Ascending aorta (tissue), 2 donors: ENCODE results near the gene TATDN2. TPM values are rescaled to one million over a fixed set of nuclear protein-coding genes. Genes with fewer than 3 reads are reported as not detected.

Experiments used
- DNase-seq, 2 donors: peaks; one replicate each; pipeline ENCODE4 v3.0.0-alpha.2; 2019; ENCODE audit warnings: low spot score in 2 of 2
- H3K27ac ChIP-seq, 2 donors: fragments of 200-600 bp; sonication (generic); one replicate each; pipeline ENCODE4 v1.5.1; 2016 to 2017; ENCODE audit warnings: mild to moderate bottlenecking in 1 of 2
- H3K27me3 ChIP-seq: fragments of 200-600 bp; sonication (generic); one replicate; pipeline ENCODE4 v1.5.1; 2017
- H3K36me3 ChIP-seq, 2 donors: fragments of 200-600 bp; sonication (generic); one replicate each; pipeline ENCODE4 v1.5.1; 2016
- H3K4me1 ChIP-seq, 2 donors: fragments of 200-600 bp; sonication (generic); one replicate each; pipeline ENCODE4 v1.5.1; 2016 to 2017; ENCODE audit warnings: mild to moderate bottlenecking in 1 of 2
- H3K4me3 ChIP-seq, 2 donors: fragments of 200-600 bp; sonication (generic); one replicate each; pipeline ENCODE4 v1.5.1; 2016 to 2017; ENCODE audit warnings: mild to moderate bottlenecking in 1 of 2
- H3K9me3 ChIP-seq, 2 donors: fragments of 200-600 bp; sonication (generic); one replicate each; pipeline ENCODE4 v1.5.1; 2016
- intact Hi-C: fragments of 100-400 bp; cut with DNase I; formaldehyde crosslinking; loops from one replicate; pipeline ENCODE4 v1.15.1; 2023
- total RNA-seq: library from RNA; depleted of rRNA; stranded (reverse); fragments of >200 nt; gene quantifications from one replicate; pipeline ENCODE4 v1.1.0, GENCODE V29; 2016
- TF ChIP-seq, protein P1 (sequence below), 3 experiments: fragments of 200-600 bp in 2 of 3; fragments of 450-650 bp in 1 of 3; sonication (generic) in 2 of 3; IDR thresholded peaks; one replicate each; pipeline ENCODE4 v1.5.1; 2016 to 2019; ENCODE audit warnings: antibody characterized with exemption in 3 of 3, mild to moderate bottlenecking in 1 of 3, moderate library complexity in 1 of 3

TATDN2 gene
- total RNA-seq, 1 donor from 2014 or later = 29.1 TPM

DNA sequence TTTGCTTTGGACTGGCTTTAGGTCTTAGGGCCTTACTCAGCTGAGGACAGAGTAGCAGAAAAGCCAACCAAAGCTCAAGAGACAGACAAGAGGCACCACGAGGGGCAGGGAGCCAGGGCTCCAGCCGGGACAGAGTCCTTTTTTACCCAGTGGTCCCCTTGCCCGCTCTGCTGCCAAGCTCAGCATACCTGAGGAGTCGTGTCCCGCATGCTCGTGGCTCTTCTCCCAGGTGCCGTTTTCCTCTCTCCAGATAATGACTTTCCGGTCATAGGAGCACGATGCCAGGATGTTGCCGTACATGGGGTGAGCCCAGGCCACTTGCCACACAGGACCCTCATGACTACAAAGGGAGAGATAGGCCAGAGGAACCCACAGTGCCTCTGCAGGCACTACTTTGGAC is 64.1 kb downstream of the TATDN2 start:
- intact Hi-C loops = no loop called here

DNA sequence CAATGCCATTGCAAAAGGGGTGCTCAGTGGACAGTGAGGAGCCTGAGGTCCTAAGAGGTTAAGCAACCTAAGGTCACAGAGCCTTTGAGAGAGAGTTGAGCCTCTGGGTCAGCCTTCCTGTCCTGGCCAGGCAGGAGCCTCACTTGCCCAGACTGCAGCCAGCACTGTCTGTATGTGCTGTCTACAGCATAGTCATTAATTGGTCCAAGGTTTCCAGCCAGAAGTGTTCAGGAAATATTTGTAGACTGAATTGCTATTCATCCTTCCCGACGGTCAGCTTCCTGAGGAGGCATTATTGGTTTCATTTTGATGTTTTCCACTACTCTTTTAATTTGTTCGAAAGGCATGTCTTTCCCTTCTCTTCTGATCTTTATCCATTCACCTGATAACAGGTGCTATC is 64.6 kb downstream of the TATDN2 start:
- H3K4me3 ChIP-seq = no peak overlapping the region
- no peaks in the 10 kb centered on the region for H3K27me3 ChIP-seq
- H3K9me3 ChIP-seq = no peaks in the 10 kb centered on the region
- H3K4me1 ChIP-seq = no peaks in the 10 kb centered on the region
- no peak for DNase-seq
- H3K27ac ChIP-seq = no peak overlapping the region
- intact Hi-C loops = no loop called here
- TF ChIP-seq, protein P1, sequence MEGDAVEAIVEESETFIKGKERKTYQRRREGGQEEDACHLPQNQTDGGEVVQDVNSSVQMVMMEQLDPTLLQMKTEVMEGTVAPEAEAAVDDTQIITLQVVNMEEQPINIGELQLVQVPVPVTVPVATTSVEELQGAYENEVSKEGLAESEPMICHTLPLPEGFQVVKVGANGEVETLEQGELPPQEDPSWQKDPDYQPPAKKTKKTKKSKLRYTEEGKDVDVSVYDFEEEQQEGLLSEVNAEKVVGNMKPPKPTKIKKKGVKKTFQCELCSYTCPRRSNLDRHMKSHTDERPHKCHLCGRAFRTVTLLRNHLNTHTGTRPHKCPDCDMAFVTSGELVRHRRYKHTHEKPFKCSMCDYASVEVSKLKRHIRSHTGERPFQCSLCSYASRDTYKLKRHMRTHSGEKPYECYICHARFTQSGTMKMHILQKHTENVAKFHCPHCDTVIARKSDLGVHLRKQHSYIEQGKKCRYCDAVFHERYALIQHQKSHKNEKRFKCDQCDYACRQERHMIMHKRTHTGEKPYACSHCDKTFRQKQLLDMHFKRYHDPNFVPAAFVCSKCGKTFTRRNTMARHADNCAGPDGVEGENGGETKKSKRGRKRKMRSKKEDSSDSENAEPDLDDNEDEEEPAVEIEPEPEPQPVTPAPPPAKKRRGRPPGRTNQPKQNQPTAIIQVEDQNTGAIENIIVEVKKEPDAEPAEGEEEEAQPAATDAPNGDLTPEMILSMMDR (IDR thresholded peaks at IDR 0.05) = no peak
- H3K36me3 ChIP-seq = peaks cover 77 to 86% of the 10 kb centered on the region in 2 donors

More for the DNA sequence above, 64.1 kb downstream of the TATDN2 start:
- Histone ChIP-seq H3K4me1 (no peaks in the 10 kb centered on the region), H3K27ac (no peak overlapping the region), H3K36me3 (peaks cover 77 to 86% of the 10 kb centered on the region in 2 donors), H3K9me3 (no peaks in the 10 kb centered on the region), H3K4me3 (no peak overlapping the region), H3K27me3 (no peaks in the 10 kb centered on the region)
- no peak for DNase-seq
- TF ChIP-seq, protein P1 (IDR thresholded peaks at IDR 0.05) = no peak

DNA sequence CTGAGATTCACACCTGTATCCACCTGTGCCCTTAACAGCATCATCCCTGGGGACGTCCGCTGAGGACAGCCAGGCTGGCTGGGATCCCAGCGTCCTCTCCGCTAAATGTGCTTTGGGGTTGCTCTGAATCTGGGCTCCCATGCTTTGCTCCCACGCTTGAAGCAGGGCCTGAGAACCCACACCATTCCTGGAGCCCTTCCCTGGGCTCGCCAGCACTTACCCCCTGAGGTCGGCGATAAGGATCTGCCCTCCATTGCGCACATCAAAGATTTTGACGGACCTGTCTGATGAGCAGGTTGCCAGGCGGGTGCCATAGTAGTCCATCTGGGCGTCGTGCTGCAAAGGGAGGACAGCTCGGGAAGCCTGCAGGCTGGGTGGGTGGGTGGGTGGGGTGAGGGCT is 66.8 kb downstream of the TATDN2 start:
- peaks cover 69 to 87% of the 10 kb centered on the region in 2 donors for H3K36me3 ChIP-seq
- intact Hi-C loops = no loop called here

DNA sequence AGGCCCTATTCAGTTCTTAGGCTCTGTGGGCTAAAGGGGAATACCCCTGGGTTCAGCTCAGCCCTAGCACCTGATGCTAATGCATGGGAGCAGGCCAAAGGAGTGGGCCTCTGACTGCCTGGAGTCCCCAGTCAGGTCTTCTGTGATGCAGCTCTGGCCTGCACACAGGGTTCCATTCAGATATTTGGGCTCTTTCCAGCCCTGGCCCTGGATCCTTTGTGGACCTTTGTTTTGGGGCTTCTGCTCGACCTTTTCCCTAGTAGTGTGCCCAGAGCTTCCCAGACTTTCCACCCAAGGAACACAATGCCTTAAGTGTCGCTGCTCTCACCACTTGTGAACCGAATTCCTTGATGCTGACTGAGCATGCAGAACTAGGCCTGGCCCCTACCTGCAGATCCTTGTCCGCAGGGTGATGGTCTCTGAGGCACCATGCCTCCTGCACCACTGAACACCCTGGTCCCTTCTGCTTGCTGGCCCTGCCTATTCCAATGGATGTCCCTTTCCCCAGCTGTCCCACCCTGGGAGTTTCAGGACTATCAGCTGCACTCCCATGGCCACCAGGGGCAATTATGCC is 67.6 kb downstream of the TATDN2 start:
- H3K36me3 ChIP-seq = peaks cover 62 to 81% of the 10 kb centered on the region in 2 donors
- DNase-seq = no peak

More for the DNA sequence above, 66.8 kb downstream of the TATDN2 start:
- no peak for DNase-seq
- Histone ChIP-seq H3K27me3 (no peaks in the 10 kb centered on the region), H3K9me3 (no peaks in the 10 kb centered on the region), H3K4me3 (no peak overlapping the region), H3K27ac (no peak overlapping the region), H3K4me1 (peaks cover 8 to 9% of the 10 kb centered on the region in 2 donors)
- TF ChIP-seq, protein P1 (IDR thresholded peaks at IDR 0.05) = no peak

DNA sequence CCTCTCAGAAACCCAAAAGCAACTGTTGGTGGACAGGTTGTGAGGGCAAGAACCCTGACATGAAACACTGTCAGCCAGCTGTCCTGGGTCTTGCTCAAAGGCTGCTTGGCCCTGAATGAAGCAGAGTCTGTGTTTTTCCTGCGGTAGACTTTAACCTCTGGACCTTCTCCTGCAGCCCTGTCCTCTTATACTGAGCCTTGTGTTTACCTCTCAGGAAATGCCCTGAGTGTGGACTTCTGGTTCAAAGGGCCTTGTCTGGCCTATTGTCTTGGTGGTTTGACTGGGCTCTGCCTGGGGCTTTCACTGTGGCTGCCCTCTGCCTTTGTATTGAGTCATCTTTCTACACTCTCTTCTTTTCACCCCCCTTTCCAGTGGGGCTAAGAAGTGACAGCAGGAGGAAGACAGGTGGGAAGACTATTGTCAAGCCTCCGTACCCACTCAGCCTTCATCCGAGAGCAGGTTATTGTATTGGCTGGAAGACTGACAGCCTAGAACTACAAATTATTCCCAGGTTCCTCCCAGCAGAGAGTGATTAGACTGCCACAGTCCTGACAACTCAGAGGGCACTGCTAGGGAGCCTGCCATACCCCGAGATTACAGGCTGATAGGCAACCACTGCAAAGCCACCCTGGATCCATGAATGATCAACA is 69.2 kb downstream of the TATDN2 start:
- TF ChIP-seq, protein P1 (IDR thresholded peaks at IDR 0.05) = no peak
- H3K27ac ChIP-seq = no peak overlapping the region
- peaks cover 8 to 14% of the 10 kb centered on the region in 2 donors for H3K4me1 ChIP-seq
- intact Hi-C loops = no loop called here
- H3K36me3 ChIP-seq = peaks cover 46 to 66% of the 10 kb centered on the region in 2 donors
- DNase-seq = no peak
- H3K4me3 ChIP-seq = no peak overlapping the region
- no peaks in the 10 kb centered on the region for H3K27me3 ChIP-seq
- no peaks in the 10 kb centered on the region for H3K9me3 ChIP-seq

More for the DNA sequence above, 67.6 kb downstream of the TATDN2 start:
- Histone ChIP-seq H3K27ac (no peak overlapping the region), H3K4me1 (peaks cover 8 to 11% of the 10 kb centered on the region in 2 donors), H3K4me3 (no peak overlapping the region), H3K9me3 (no peaks in the 10 kb centered on the region), H3K27me3 (no peaks in the 10 kb centered on the region)
- intact Hi-C loops = no loop called here
- TF ChIP-seq, protein P1 (IDR thresholded peaks at IDR 0.05) = no peak
